Keratinocyte (primary cell): Measurements from ENCODE around the gene APOB. TPM values are rescaled to one million over a fixed set of nuclear protein-coding genes. Genes with fewer than 3 reads are reported as not detected.

ENCODE experiments used
- DNase-seq: peaks from one replicate; pipeline ENCODE4 v3.0.0-alpha.2; 2011; ENCODE audit warnings: low read depth, missing footprints, low spot score
- FAIRE-seq: peaks from 2 replicates; lab custom pipeline; 2011; peaks lifted over from hg19 to GRCh38; lab: Jason Lieb, UNC
- H2AFZ ChIP-seq: 2 replicates; pipeline ENCODE4 v1.6.0; 2012; ENCODE audit warnings: low read length, control low read depth, inconsistent platforms; ENCODE audit not compliant: control insufficient read depth
- H3K27ac ChIP-seq: 2 replicates; pipeline ENCODE4 v1.5.1; 2011; ENCODE audit warnings: low read length; ENCODE audit not compliant: control insufficient read depth, insufficient read depth
- H3K27me3 ChIP-seq: 3 replicates; pipeline ENCODE4 v1.6.0; 2011; ENCODE audit warnings: low read length; ENCODE audit not compliant: control insufficient read depth, insufficient read depth; ENCODE audit errors: extremely low read depth
- H3K36me3 ChIP-seq, 2 experiments: 2 replicates in 1 of 2; 3 replicates in 1 of 2; pipeline ENCODE4 v1.5.1; 2011; ENCODE audit warnings: low read length in 2 of 2, mild to moderate bottlenecking in 1 of 2; ENCODE audit not compliant: control insufficient read depth in 2 of 2, insufficient read depth in 2 of 2; ENCODE audit errors: extremely low read depth in 1 of 2
- H3K4me1 ChIP-seq: 3 replicates; pipeline ENCODE4 v1.5.1; 2011; ENCODE audit warnings: low read length; ENCODE audit not compliant: control insufficient read depth, insufficient read depth; ENCODE audit errors: extremely low read depth
- H3K4me2 ChIP-seq: 3 replicates; pipeline ENCODE4 v1.6.0; 2011; ENCODE audit warnings: low read depth, low read length; ENCODE audit not compliant: control insufficient read depth, insufficient read depth; ENCODE audit errors: extremely low read depth
- H3K4me3 ChIP-seq, 3 experiments: fragments of 200-600 bp in 1 of 3; sonication (generic) in 1 of 3; 2 replicates in 2 of 3; 3 replicates in 1 of 3; pipeline ENCODE4 v1.5.1; 2011 to 2016; ENCODE audit warnings: low read length in 3 of 3, mild to moderate bottlenecking in 3 of 3, control low read depth in 2 of 3, inconsistent platforms in 1 of 3, low read depth in 1 of 3, mixed read lengths in 1 of 3, mixed run types in 1 of 3, moderate library complexity in 1 of 3; ENCODE audit not compliant: control insufficient read depth in 2 of 3, insufficient read depth in 2 of 3; ENCODE audit errors: extremely low read depth in 1 of 3
- H3K79me2 ChIP-seq: 2 replicates; pipeline ENCODE4 v1.6.0; 2012; ENCODE audit warnings: low read length; ENCODE audit not compliant: control insufficient read depth, insufficient read depth
- H3K9ac ChIP-seq: 3 replicates; pipeline ENCODE4 v1.6.0; 2011; ENCODE audit warnings: low read length; ENCODE audit not compliant: control insufficient read depth, insufficient read depth; ENCODE audit errors: extremely low read depth
- H3K9me1 ChIP-seq: 3 replicates; pipeline ENCODE4 v1.6.0; 2011; ENCODE audit warnings: low read length; ENCODE audit not compliant: control insufficient read depth, insufficient read depth; ENCODE audit errors: extremely low read depth
- H3K9me3 ChIP-seq: 2 replicates; pipeline ENCODE4 v1.5.1; 2012; ENCODE audit warnings: low read depth, low read length; ENCODE audit not compliant: control insufficient read depth
- H4K20me1 ChIP-seq: 3 replicates; pipeline ENCODE4 v1.6.0; 2011; ENCODE audit warnings: low read length; ENCODE audit not compliant: control insufficient read depth, insufficient read depth; ENCODE audit errors: extremely low read depth
- CTCF ChIP-seq, 3 experiments: IDR thresholded peaks in 1 of 3; conservative IDR thresholded peaks in 1 of 3; optimal IDR thresholded peaks in 1 of 3; 2 replicates in 2 of 3; 3 replicates in 1 of 3; pipeline versions ENCODE3 to v1.5.1; 2011; ENCODE audit warnings: low read length in 3 of 3, mild to moderate bottlenecking in 3 of 3, moderate library complexity in 2 of 3, control low read depth in 1 of 3, inconsistent platforms in 1 of 3; ENCODE audit not compliant: insufficient read depth in 2 of 3; ENCODE audit errors: extremely low read depth in 1 of 3
- EZH2 ChIP-seq: IDR thresholded peaks from one replicate; pipeline ENCODE4 v1.6.1; 2012; ENCODE audit warnings: inconsistent platforms, mild to moderate bottlenecking, low read length, moderate library complexity
- dilution Hi-C: fragments of 300-500 bp; cut with MboI; formaldehyde crosslinking; loops from one replicate; pipeline ENCODE4 v1.7.0; 2020; ENCODE audit warnings: low sequenced_read_pairs; ENCODE audit not compliant: extremely low pct_ligation_motif_present
- polyA plus RNA-seq, 5 experiments: library from polyadenylated mRNA; depleted of rRNA in 3 of 5; stranded (reverse) in 3 of 5; stranded (forward) in 1 of 5; unstranded in 1 of 5; fragments of >200 nt; gene quantifications; 1 replicate in 1 of 5; 2 replicates in 3 of 5; 3 replicates in 1 of 5; pipeline versions ENCODE4 v1.2.1 to v1.2.3, GENCODE V29; 2011 to 2012; ENCODE audit warnings: missing spikeins in 2 of 5, low read depth in 1 of 5, low replicate concordance in 1 of 5

Gene APOB
- polyA plus RNA-seq, 1 donor (not counting 4 experiments of a cell fraction or from before 2014, with no cell fraction given): 0.01 TPM

GRCh38 chr2:20990442-20991430 lies 53.1 kb downstream of the APOB start:
- H3K79me2 ChIP-seq: no peaks in the 10 kb centered on the region
- no peaks in the 10 kb centered on the region for H3K9me3 ChIP-seq
- dilution Hi-C loops: no loop called here
- no peaks in the 10 kb centered on the region for H3K36me3 ChIP-seq
- no peaks in the 10 kb centered on the region for H3K27me3 ChIP-seq
- no peaks in the 10 kb centered on the region for H3K9me1 ChIP-seq
- no peak overlapping the region for H3K4me3 ChIP-seq
- H4K20me1 ChIP-seq: no peaks in the 10 kb centered on the region
- FAIRE-seq (no peak), DNase-seq (no peak)
- no peak overlapping the region for H2AFZ ChIP-seq
- no peak for TF ChIP-seq EZH2
- TF ChIP-seq CTCF (optimal IDR thresholded peaks at IDR 0.05 in 1 of 3, IDR thresholded peaks at IDR 0.05 in 1 of 3, conservative IDR thresholded peaks at IDR 0.05 in 1 of 3; ENCODE audit: extremely low read depth in 1 of 3, insufficient read depth in 2 of 3, low read length in 3 of 3): no peak
- peaks cover 7% of the 10 kb centered on the region for H3K4me1 ChIP-seq
- no peak overlapping the region for H3K9ac ChIP-seq
- no peak overlapping the region for H3K27ac ChIP-seq
- H3K4me2 ChIP-seq: no peak overlapping the region

GRCh38 chr2:20989404-20989803 lies 54.5 kb downstream of the APOB start:
- TF ChIP-seq CTCF (optimal IDR thresholded peaks at IDR 0.05 in 1 of 3, IDR thresholded peaks at IDR 0.05 in 1 of 3, conservative IDR thresholded peaks at IDR 0.05 in 1 of 3; ENCODE audit: extremely low read depth in 1 of 3, insufficient read depth in 2 of 3, low read length in 3 of 3) (no peak), EZH2 (no peak)

More at GRCh38 chr2:20989404-20989803, 54.5 kb downstream of the APOB start:
- no peaks in the 10 kb centered on the region for H3K9me3 ChIP-seq
- no peak overlapping the region for H3K27ac ChIP-seq
- H3K9me1 ChIP-seq: no peaks in the 10 kb centered on the region
- H3K9ac ChIP-seq: no peak overlapping the region
- no peaks in the 10 kb centered on the region for H3K79me2 ChIP-seq
- H2AFZ ChIP-seq: no peak overlapping the region
- H3K36me3 ChIP-seq: no peaks in the 10 kb centered on the region
- dilution Hi-C loops: no loop called here
- DNase-seq (no peak), FAIRE-seq (no peak)
- no peaks in the 10 kb centered on the region for H3K27me3 ChIP-seq
- H4K20me1 ChIP-seq: no peaks in the 10 kb centered on the region
- no peak overlapping the region for H3K4me2 ChIP-seq
- no peak overlapping the region for H3K4me3 ChIP-seq
- H3K4me1 ChIP-seq: peaks cover 7% of the 10 kb centered on the region
